ENCODE results near the gene TMEM18.

Gene TMEM18

DNA sequence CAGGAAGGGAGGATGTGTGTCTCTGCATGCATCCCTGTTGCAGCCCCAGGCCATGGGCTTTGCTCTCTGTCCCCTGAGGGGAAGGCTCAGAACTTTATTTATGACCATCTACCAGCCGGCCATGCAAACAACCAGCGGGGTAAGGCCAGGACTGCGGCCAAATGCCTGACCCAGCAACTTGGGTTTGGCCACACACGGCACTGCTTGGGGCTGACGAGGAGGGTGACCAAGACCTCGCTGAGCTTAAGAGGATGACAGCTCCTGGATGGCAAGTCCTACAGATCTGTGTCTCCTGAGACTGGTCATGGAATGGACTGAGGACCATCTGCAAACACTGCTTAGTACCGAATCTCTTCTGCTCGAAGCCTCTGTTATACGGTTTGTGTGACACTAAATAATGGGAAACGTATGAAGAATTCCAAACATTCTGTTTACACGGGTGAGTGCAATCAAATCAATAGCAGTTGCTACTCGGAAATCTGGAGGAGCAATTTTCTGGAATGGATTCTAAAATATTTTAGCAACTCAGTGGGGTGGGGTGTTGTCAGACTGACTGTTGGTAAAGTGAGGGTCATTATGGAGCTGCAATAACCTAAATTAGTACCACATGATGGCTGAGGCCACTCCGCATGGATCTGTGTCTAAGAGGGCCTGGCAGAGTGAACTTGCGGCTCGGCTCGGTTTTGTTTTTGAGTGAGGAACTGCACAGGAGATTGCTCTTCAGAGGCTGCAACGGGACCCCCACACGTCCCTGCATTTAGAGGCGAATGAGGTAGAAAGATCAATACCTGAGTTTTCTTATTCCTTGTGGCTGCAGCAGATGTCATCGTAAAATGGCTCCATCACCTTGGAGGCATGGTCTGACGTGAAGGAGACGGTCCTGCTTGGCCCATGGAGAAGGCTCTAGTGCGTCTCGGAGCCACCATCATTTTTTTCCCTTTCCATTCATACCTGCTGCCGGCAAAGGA, 26.6 kb downstream of the TMEM18 start:
- DNase-seq (ENCODE audit: low spot score) = no peak

DNA sequence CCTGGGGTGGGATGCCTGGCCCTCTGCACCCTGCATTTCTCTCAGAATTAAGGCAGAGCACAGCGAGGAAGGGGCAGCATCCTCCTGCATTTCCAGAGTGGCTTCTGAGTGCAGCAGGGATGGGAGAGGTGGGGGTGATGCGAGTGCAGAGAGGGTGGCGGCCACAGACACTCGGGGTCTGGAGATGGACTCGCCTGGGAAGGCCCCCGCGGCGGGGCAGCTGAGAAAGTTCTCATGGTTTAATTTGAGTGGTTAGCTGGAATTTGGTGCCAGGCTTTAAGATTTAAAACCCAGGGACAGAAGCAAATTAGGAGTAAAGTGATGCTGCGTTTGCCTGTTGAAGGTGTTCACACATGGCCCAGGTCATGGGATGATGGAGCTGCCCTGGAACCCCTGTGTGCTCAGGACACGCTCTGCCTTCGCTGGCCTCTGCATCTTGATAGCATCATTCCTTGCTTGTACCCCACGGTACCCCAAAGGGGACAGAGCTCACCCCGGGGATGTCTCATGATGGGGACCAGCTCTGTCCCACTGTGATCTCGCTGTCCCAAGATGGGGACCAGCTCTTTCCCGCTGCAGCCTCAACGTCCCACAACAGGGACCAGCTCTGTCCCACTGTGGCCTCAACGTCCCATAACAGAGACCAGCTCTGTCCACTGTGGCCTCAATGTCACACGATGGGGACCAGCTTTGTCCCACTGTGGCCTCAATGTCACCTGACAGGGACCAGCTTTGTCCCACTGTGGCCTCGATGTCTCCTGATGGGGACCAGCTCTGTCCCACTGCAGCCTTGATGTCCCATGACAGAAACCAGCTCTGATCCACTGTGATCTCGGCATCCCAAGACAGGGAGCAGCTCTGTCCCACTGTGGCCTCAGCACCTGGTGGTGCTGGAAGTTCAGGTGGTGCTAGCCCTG, 27.5 kb downstream of the TMEM18 start:
- no peak for DNase-seq (ENCODE audit: low spot score)

GRCh38 chr2:648476-649424, 28.5 kb downstream of the TMEM18 start:
- DNase-seq (ENCODE audit: low spot score) = no peak

- DNase-seq (ENCODE audit: low spot score) = no peak
These were observed 29.4 kb downstream of the TMEM18 start for GRCh38 chr2:647691-648231.

DNA sequence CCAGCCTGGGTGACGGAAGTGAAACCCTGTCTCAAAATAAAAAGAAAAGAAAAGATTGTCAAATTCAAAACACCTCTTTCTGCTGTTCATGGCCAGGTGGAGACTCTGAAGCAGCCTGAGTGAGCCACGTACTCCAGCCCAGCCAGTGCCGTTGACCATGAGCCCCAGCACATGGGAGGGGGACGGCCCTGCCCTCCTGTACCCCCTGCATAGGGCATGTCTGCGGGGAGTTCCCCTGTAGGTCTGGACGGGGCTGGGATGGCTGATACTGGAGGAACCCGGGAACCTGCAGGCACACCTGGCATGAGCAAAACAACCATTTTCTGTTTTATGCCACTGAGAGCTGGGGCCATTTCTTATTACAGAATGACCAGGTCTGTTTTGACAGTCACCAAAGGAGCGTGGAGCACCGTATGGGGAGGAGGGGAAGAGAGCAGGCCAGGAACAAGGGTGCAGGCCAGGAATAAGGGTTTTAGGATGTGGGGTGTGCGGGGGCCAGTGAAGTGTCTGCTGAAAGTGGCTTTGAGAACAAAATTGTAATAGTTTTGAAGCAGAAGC, 30.1 kb downstream of the TMEM18 start:
- no peak for DNase-seq (ENCODE audit: low spot score)

- DNase-seq (ENCODE audit: low spot score) = no peak
These were observed 32.3 kb downstream of the TMEM18 start for GRCh38 chr2:644871-645270.

DNA sequence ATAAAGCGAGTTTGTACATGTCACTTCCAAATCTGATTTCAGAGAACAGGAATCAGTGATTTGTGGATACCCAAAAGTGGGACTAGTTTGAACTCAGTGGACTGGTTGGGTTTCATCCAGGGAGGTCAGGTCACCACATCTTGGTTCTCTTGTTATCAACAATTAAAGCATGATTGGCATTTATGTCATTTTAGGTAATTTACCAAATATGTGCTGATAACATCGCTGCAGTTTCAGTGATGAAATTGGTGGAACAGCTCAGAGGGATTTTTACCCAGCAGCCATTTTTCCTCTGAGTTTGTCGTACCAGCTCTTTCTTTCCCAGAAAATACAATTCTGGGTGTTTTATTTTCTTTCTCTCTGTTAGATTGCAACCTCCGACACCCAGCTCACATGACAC, 33.4 kb downstream of the TMEM18 start:
- DNase-seq (ENCODE audit: low spot score) = no peak

DNA sequence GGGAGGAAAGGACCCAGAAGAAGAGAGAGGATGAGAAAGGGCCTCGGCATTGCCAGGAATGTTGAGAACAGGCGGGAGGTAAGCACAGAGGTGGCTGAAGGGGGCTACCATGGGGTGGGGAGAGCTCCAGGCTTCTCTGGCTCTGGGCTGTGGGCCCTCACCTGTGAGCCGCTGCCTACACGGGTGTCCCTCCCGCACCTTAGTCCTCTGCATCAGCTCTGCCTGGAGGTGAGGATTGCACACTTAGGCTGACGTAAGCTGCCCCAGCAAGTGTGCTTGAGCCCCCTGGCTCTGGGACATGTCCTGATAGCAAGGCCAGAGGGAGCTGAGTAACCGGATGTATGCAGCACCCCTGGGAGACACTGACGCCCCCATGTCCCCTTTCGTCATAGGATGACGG, 33.9 kb downstream of the TMEM18 start:
- DNase-seq (ENCODE audit: low spot score) = no peak

DNA sequence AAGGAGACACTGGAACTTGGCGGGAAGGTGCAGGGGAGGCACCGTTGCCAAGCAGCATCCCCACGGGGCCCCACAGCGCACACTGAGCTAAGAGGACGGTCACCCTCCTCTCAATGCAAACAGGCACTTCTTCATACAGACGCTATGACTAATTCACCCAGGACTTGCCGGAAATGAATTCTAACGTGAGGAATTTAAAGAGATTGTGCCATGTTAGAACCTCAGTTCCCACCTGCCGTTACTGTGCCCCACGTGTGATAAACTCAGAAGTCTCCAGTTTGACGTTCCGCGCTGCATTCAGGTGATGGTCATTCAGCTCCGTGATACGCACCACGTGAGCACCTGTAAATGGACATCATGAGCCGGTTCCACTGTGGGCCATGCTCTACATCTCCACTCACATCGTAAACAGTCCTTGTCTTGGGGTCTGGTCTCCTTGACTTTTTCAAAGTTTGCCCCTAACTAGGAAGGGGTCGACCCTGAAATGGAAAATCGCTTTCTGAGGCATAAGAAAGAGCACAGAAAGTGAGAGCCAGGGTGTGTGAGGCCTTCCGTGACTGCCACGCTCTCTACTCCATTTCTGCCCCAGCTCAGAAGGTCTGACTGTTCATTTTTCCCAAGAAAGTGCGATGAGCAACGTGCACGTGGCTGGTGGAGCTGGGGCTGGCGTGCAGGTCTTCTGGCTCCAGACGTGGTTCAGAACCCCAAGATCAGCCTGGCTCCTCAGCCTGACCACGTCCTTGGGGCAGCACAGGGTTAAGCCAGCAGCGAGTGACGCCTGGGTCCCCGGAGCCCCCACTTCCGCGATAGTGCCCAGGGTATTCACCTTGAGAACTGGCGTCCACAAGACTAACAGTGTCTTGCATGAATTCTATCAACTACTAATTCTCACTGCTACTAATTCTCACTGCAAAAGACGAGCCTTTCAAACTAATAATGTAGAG, 35.1 kb downstream of the TMEM18 start:
- no peak for DNase-seq (ENCODE audit: low spot score)

GRCh38 chr2:641164-641871, 35.9 kb downstream of the TMEM18 start:
- DNase-seq (ENCODE audit: low spot score) = no peak

DNA sequence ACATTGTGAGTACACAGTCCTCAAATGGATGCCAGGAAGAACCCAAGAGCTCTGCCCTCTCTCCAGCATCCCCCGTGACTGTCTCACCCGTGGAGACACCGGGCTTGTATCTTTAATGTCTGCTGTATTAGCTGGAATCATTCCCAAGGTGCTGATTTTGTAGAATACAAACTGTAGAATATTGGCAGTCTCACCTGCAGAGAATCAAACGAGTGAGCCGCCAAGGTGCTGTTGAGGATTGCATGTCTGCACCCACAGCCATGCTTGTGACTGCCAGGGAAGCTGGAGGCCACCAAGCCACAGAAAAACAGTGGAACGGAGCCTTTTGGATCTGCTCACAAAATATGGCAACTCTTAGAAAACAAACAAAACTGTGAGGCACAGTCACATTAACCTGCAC, 37.5 kb downstream of the TMEM18 start:
- no peak for DNase-seq (ENCODE audit: low spot score)

DNA sequence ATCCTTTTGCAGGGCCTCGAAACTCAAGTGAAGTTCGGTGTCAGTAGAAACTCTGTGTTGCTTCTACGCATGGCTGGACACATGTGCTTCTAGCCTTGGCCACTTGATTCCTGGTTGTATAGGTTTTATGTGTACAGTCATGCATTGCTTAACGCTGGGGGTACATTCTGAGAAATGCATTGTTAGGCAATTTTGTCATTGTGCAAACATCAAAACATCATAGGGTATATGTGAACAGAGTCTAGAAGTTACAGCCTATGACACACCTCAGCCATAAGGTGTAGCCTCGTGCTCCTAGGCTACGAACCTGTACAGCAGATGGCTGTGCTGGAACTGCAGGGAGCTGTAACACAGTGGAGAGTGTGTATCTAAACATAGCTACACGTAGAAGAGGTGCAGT, 39.4 kb downstream of the TMEM18 start:
- no peak for DNase-seq (ENCODE audit: low spot score)

DNA sequence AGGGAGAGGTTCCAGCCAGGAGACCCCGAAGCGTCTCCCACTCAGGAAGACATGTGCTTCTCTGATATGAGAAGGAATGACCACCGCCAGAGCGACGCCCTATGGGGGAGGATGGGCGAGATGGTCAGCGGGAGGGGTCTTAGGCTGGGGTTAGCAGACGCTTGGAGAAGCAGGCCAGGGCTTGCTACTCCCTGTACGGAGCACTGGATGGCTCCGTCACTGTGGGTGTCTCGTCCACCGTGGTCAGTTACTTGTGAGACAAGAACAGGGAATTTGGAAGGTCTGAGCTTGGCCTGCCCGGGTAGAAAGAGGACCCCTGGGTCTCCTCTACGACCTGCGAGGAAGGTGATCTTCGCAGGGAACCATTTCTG, 39.8 kb downstream of the TMEM18 start:
- DNase-seq (ENCODE audit: low spot score) = no peak

GRCh38 chr2:636641-637405, 40.4 kb downstream of the TMEM18 start:
- peak; percentile 43 for DNase-seq (ENCODE audit: low spot score)

DNA sequence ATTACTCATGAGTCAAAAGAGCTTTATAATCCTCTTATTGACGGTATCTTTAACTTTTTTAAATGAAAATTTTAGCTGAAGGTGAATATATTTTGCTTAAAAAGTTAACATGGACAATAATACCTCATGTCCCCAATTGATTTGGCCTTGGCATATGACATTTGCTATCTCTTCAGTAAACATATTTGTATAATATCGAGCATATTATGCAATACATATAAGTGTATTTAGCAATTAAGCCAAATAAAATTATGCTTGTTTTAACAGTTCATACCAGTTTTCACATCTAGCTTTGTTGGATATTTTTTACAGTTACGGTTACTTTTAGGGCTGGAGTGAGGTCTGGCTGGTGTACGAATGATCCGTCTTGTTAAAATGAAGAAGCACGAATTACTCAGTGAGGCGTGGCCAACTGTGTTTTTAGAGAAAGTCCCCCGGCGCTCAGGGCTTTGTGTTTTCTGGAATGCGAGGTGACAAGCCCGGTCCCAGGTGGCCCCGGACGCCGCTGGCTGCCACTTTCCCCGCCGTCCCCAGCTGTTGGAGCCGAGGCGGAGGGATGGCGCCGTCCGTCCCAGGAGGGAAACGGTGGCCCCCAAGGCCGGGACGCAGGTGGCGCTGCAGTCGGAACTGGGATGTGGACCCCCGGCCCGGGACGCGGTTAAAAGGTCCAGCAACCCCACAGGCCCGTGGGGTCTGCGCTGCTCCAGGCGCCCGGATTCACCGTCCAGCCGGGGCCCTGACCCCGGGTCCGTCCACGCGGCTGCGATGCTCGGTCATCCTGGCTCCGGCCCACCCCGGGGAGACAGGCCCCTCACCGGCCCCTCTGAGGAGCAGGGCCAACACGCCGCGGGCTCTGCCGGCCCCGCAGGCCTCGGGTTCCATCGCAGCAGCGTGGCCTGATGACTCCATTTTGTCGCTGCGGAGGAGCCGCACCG, 41.3 kb downstream of the TMEM18 start:
- no peak for DNase-seq (ENCODE audit: low spot score)

GRCh38 chr2:634636-635388, 42.4 kb downstream of the TMEM18 start:
- DNase-seq (ENCODE audit: low spot score) = no peak

DNA sequence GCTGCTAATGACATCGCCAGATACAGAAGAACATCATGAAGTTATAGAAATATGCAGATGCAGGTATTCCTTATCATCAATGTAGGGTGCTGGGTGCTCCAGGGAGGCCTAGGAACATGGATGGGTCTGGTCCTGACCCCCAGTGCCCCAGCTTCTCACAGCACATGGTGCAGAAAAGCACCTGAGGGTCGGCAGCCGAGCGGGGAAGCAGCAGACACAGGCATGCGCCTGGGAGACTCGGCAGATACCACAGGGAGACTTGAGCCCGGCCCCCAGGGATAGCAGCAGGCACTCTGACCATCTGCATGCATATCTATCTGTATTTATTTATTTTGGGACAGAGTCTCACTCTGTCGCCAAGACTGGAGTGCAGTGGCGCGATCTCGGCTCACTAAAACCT, 43.2 kb downstream of the TMEM18 start:
- no peak for DNase-seq (ENCODE audit: low spot score)

Measured in globus pallidus (tissue), 1 donor.